PFSK-1 (cell line): Measurements from ENCODE around the gene KLHL3.

ENCODE experiments used
- FOXP2 ChIP-seq: optimal IDR thresholded peaks from 2 replicates; pipeline ENCODE3; 2011; ENCODE audit warnings: borderline replicate concordance, control low read depth, inconsistent platforms; ENCODE audit not compliant: insufficient read depth; ENCODE audit errors: extremely low read length, extremely low read depth
- POLR2AphosphoS5 ChIP-seq: IDR thresholded peaks from 2 replicates; pipeline ENCODE4 v1.6.1; 2012; ENCODE audit warnings: low read depth, mild to moderate bottlenecking, control low read depth, low read length, moderate library complexity
- REST ChIP-seq, 2 experiments: IDR thresholded peaks; 2 replicates each; pipeline versions ENCODE4 v1.6.1 to v1.8.0; 2011 to 2012; ENCODE audit warnings: low read depth in 2 of 2, low read length in 2 of 2, control low read depth in 1 of 2, inconsistent platforms in 1 of 2, mild to moderate bottlenecking in 1 of 2, moderate library complexity in 1 of 2; ENCODE audit not compliant: insufficient read depth in 1 of 2
- SIN3A ChIP-seq: IDR thresholded peaks from 2 replicates; pipeline ENCODE4 v1.6.1; 2012; ENCODE audit warnings: mild to moderate bottlenecking, low read length, moderate library complexity, borderline replicate concordance; ENCODE audit not compliant: insufficient read depth
- TAF1 ChIP-seq: IDR thresholded peaks from 2 replicates; pipeline ENCODE4 v1.6.1; 2012; ENCODE audit warnings: low read length, control low read depth, borderline replicate concordance; ENCODE audit not compliant: insufficient read depth

KLHL3 gene

DNA sequence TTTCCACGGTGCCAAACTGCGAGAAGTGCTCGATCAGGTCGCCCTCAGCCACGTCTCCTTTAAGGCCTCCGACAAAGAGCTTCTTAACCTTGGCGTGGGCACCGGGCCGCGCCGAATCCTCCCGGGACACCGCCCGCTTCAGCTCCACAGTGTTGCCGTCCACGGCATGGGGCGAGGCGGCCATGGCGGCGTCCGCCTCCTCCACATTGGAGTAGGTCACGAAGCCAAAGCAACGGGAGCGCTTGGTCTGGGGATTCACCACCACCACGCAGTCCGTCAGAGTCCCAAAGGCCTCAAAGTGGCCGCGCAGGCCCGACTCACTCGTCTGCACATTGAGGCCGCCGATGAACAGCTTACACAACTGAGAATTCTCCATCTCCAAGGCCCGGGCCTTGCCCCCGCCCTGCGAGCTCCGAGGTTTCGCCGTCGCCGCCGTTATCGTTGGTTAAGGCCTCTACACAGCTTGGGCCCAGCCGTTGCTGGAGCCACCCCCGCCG is 17.9 kb upstream of the KLHL3 start:
- no peak for TF ChIP-seq POLR2AphosphoS5
- TF ChIP-seq FOXP2: no peak
- no peak for TF ChIP-seq TAF1
- TF ChIP-seq REST (IDR thresholded peaks at IDR 0.05; ENCODE audit: insufficient read depth in 1 of 2, low read depth in 2 of 2, low read length in 2 of 2): no peak
- TF ChIP-seq SIN3A: no peak

- TF ChIP-seq POLR2AphosphoS5 (no peak; the same call in 1 of the 2 replicates), TAF1 (no peak), FOXP2 (no peak)
Measured at GRCh38 chr5:137752905-137753690, 17.2 kb upstream of the KLHL3 start.

GRCh38 chr5:137751869-137752491 is 16.1 kb upstream of the KLHL3 start:
- TF ChIP-seq SIN3A: no peak
- no peak for TF ChIP-seq REST (IDR thresholded peaks at IDR 0.05; ENCODE audit: insufficient read depth in 1 of 2, low read depth in 2 of 2, low read length in 2 of 2)
- no peak for TF ChIP-seq FOXP2
- no peak for TF ChIP-seq TAF1
- TF ChIP-seq POLR2AphosphoS5: no peak

DNA sequence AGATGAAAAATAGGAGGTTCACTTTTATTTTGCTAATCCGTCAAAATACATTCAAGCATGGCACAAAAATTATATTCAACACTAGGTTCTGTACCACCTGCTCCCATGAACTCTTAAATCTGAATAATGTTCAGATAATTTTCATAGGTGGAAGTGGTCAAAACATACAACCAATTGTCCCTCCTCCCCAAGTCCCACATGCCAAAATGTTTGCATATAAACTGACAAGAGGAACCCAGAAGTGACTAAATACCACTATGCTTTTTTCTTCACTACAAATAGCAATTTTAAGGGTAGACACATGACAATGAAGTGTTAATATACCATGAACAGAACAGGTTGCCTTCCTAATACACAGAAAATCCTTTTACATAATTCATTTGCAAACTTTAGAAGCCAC is 14.5 kb upstream of the KLHL3 start:
- TF ChIP-seq SIN3A (no peak), TAF1 (no peak), POLR2AphosphoS5 (no peak), FOXP2 (no peak), REST (IDR thresholded peaks at IDR 0.05; ENCODE audit: insufficient read depth in 1 of 2, low read depth in 2 of 2, low read length in 2 of 2) (no peak)

GRCh38 chr5:137747848-137748247 is 12.0 kb upstream of the KLHL3 start:
- no peak for TF ChIP-seq REST (IDR thresholded peaks at IDR 0.05; ENCODE audit: insufficient read depth in 1 of 2, low read depth in 2 of 2, low read length in 2 of 2)
- TF ChIP-seq TAF1: no peak
- no peak for TF ChIP-seq SIN3A
- TF ChIP-seq POLR2AphosphoS5: no peak
- TF ChIP-seq FOXP2: no peak
